Posterior cingulate gyrus (tissue), 11 donors: ENCODE measurements around the gene CCDC183.
"Not testable (repeated sequence)": the region's sequence is repeated elsewhere in the genome, so short reads cannot be mapped to it uniquely, and the experiment has no call there.

Experiments used
- DNase-seq, 10 donors: peaks; one replicate each; pipeline versions ENCODE4 v3.0.0 to v3.0.0-alpha.2; 2020 to 2021; ENCODE audit warnings: mixed read lengths in 3 of 10
- intact Hi-C: fragments of 100-400 bp; cut with DNase I; formaldehyde crosslinking; loops from one replicate; pipeline ENCODE4 v1.15.1; 2023

The CCDC183 gene

DNA sequence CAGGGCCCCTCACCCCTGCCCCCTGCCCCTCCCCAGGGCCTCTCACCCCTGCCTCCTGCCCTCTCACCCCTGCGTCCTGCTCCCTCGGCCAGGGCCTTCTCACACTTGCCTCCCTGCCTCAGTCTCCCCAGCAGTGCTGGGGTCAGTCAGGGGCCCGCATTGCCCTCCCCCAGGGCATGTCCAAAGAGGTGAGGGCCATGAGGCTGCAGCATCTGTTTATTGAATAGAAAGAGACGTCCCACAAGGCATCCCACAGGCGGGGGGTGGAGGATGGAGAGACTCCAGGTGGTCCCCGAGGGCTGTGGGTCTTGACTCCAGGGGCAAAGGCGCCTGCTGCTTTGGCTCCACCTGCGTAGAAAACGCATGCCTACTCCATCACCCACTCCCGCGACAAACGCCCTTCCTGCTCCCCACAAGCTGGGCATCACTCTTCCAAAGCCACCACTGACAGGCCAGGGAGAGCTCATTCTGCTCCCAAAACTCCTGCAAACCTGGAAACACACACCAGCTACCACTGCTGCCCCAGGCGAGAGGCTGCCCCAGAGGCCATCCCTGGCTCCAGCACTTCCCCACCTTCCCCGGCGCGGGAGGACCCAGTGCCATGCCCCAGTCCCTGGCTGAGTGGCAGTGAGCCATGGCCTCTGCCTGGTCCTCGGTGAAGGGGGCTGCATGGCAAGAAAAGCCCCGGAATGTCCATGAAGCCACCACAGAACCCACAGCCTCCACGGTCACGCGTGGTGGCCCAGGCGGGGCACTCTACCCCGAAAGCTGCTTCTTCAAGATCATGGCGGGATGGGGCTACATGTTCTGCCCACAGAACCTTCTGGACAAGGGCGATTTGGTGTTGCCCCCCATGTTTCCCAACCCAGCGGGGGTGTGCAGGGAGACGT is 36.5 kb upstream of the CCDC183 start:
- intact Hi-C loops, result no loop called here
- peak in 4 of 10 donors; percentile 6 to 72 (median 62) for DNase-seq

DNA sequence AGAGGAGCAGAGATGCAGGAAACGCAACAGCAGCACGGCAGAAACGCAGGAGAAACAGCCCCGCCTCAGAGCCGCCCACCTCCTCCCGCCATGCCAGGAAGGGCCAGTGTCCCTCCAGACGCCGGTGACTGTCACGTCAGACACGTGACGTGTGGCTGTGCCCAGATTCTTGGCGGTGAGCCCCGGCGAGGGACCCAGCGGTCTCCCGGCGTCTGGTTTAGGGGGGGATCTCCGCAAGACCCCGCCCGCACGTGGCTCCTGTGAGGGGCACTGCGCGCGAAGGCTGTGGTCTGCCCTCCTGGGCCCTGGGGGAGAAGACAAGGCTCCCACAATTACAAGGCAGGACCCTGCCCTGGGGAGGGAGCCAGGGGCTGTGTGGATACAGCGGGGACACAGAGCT is 35.7 kb upstream of the CCDC183 start:
- intact Hi-C loops, result no loop called here
- DNase-seq, result peak in 4 of 10 donors; percentile 11 to 87 (median 72)

DNA sequence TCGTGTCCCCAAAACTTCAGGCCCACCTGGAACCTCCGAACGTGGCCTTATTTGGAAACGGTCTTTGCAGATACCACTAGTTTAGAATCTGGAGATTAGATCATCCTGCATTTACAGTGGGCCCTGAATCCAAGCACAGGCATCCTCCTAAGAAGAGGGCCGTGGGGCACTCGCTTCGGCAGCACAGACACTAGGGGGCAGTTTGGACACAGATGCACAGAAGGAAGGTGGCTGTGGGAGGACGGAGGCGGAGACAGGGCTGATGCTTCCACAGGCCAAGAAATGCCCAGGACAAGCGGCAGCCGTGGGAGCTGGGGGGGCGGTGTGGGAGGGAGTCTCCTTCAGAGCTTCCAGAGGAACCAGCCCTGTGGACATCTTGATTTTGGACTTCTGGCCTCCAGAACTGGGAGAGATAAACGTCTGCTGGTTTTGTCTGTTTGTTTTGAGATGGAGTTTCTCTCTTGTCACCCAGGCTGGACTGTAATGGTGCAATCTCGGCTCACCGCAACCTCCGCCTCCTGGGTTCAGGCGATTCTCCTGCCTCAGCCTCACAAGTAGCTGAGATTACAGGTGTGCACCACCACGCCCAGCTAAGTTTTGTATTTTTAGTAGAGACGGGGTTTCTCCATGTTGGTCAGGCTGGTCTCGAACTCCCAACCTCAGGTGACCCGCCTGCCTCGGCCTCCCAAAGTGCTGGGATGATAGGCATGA is 35.1 kb upstream of the CCDC183 start:
- intact Hi-C loops, result not testable (repeated sequence)
- DNase-seq, result peak; percentile 44 to 95 (median 69)

DNA sequence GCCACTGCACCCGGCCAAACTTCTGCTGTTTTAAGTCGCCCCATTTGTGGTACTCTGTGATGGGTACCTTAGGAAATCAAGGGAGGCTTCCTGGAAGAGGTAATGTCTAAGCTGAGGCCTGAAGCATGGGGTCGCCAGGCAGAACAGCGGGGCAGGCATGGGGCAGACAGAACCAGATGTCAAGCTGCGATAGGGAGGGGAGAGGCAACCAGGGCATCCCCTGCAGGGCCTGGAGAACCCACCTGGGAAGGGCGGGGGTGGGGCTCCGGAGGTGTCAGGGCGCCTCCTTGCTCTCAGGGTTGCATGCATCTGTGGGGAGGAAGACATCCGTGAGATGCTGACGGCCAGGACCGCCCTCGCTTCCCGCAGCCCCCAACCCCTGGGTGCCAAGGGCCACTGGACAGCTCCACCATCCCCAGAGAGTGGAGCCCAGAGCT is 34.6 kb upstream of the CCDC183 start:
- DNase-seq, result peak in 4 of 10 donors; percentile 10 to 56 (median 38)
- intact Hi-C loops, result no loop called here

DNA sequence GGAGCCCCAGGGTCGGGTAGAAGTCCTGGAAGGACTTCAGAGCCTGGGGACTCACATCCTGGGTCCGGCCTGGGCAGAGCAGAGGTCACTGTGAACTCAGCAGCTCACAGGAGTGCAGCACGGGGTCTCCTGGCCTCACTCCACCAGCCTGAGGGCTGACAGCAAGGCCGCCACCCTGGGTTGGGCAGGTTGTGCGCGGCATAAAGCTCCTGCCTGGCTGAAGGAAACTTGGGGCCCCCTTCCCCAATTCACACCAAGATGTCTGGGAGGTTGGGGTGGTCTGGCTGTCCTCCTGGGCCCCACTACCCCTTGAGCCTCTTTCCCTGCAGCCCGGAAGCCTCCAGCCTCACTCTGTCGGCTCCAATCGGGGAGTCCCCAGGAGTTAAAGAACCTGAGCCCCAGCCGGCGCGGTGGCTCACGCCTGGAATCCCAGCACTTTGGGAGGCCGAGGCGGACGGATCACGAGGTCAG is 33.9 kb upstream of the CCDC183 start:
- peak in 4 of 10 donors; percentile 5 to 76 (median 52) for DNase-seq

DNA sequence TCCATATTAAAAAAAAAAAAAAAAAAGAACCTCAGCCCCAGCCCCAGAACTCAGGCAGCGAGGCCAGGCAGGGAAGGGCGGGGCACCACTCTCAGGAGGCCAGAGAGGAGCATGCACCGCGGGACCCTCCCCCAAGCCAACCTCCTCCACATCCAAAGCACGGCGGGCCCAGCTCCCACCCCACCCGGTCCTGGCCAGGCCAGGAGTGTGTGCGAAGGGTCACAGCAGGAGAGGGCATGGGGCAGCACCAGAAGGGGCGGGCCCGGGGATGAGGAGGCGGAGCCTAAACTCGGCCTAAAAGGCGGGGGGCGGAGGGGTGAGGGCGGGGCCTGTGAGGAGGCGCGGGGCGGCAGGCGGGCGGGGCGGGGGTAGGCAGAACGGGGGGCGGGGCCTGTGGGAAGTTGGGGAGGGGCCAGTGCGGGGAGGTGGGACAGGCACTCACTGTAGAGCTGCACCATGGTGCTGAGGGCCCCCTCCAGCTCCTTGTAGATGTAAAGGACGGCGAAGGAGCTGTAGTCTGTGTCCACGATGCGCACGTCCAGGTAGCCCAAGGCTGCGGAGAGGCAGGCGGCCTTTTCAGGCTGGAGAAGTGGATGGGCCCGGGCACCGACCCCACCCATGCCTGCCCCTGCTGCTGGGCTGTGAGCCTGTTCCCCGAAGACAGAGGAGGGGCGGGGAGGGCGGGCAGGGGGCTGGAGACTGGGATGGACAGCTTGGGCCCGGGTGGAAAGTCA is 33.1 kb upstream of the CCDC183 start:
- DNase-seq, result peak in 4 of 10 donors; percentile 2 to 75 (median 60)
- intact Hi-C loops, result no loop called here

More for the DNA sequence above, 33.9 kb upstream of the CCDC183 start:
- intact Hi-C loops, result no loop called here

DNA sequence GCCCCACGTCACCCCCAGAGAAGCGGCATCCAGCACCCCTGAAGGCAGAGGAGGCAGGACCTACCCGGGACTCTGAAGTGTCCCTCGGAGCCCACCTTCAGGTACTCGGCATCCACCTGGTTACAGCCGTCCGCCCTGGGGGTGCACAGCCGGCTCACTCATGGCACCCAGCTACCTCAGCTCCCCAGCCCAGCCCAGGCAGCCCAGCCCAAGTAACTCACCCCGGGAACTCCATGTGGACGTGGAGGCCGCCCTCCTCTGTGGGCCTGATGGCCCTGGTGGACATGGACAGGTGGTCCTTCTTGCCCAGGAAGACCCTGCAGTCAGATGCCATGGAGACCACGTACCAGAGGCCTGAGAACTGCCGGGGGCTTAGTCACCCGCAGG is 32.5 kb upstream of the CCDC183 start:
- intact Hi-C loops, result no loop called here
- peak in 3 of 10 donors; percentile 50 to 73 (median 61) for DNase-seq

DNA sequence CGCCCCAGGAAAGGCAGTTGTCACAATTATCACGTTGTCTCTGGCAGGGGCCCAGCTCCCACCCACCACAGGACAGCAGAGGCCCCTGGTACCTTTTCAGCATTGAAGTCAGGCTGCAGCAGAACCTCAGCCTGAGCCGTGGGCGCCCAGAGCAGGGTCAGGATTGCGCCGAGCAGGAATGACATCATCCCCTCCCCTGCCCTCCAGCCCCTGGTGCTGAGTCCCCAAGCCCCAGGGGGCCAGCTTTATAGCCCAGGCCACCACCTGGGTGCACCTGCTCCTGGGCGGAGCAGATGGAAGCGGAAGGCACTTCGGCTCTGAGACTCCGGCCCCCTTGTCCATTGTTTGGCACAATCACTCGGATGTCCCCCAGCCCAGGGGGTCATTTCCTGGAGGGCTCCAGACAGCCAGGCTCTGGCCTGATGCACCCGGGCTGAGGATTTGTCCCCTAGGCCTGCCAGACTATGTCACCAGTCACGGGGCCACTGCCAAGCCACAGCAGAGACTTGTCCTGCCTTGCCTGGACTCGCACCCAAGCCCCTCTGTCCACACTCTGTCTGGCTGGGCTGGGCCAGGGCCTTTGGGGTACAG is 31.7 kb upstream of the CCDC183 start, which contains the start of gene LCN15:
LCN15 (minus strand) TSS at position 218 of the 591 bp plus-strand sequence; CDS start at position 188, 30 bp downstream.
- intact Hi-C loops, result no loop called here
- DNase-seq, result peak in 3 of 10 donors; percentile 39 to 69 (median 67)

DNA sequence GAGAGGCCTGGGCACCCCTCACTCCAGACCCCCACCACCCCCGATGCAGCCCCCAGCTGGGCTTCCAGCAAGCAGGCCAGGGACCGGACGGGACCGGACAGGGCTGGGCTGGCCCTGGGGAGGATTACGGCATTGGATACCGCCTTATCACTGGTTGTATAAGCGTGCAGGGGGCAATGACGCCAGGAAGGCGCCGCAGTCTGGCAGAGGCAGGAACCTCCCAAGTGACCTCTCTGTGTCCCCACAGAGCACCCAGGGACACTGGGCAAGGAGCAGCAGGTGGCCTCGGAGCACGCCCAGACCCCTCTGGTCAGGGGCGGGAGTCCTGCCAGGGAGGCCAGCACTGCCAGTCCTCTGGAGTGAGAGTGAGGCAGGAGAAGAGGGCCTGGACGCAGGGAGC is 31.1 kb upstream of the CCDC183 start:
- intact Hi-C loops, result no loop called here
- DNase-seq, result peak in 2 of 10 donors; percentile 58 to 73

DNA sequence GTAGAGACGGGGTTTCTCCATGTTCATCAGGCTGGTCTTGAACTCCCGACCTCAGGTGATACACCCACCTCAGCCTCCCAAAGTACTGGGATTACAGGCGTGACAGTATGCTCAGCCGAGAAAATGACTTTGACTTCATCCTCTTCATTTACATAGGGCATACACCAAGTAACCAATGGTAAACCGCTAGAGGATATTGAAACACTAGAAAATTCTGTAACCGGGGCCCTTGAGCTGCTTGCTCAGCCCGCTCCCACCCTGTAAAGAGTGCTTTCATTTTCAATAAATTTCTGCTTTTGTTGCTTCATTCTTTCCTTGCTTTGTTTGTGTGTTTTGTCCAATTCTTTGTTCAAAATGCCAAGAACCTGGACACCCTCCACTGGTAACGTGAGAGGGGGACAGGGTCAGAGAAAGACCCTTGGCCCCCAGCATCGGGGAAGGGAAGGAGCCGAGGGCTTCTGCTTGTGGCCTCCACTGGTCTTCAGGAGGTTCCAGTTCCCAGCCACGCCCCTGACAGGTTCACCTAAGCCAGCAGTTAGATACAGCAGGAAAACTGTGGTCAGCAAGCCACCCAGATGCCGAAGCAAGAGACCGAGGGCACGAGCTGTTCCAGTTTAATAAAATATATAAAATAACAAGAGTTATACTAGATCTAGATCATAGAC is 30.3 kb upstream of the CCDC183 start:
- peak in 3 of 10 donors; percentile 24 to 56 (median 52) for DNase-seq
- intact Hi-C loops, result not testable (repeated sequence)

DNA sequence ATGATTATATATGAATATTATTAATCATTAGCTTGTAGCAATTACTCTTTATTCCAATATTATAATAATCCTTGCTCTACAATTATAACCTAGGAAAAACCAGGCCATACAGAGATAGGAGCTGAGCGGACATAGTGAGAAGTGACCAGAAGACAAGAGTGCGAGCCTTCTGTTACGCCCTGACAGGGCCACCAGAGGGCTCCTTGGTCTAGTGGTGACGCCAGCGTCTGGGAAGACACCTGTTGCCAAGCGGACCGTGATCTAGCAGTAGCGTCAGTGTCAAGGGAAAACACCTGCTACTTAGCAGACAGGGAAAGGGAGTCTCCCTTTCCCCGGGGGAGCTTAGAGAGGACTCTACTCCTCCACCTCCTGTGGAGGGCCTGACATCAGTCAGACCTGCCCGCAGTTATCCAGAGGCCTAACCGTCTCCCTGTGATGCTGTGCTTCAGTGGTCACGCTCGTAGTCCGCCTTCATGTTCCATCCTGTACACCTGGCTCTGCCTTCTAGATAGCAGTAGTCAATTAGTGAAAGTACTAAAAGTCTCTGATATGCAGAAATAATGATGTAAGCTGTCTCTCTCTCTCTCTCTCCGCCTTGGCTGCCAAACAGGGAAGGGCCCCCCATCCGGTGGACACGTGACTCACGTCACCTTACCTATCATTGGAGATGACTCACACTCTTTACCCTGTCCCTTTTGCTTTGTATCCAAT is 29.6 kb upstream of the CCDC183 start:
- intact Hi-C loops, result not testable (repeated sequence)
- DNase-seq, result peak in 8 of 10 donors; percentile 58 to 94 (median 66)

DNA sequence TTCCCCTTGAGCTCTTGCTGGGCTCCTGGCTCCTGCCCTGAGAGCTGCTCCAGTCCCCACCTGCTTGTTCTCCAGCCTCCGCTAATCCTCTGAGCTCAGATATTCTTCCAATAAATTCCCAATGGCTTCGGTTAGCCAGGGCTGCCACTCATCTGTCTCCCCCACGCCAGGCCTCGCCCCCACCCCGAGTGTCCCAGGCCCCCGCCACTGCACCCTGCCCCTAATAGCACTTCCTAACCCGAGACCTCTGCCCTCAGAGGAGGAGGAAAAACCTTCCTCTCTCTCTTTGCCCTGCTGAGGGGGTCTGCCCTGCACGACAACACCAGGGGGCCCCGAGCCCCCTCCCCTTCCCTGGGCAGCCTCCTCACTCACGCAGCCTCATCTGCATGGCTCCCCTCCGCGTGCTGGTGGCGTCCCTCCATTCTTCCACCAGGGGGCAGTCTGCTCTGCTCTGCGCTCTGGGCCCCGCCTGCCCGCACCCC is 26.4 kb upstream of the CCDC183 start:
- peak in 6 of 10 donors; percentile 47 to 89 (median 68) for DNase-seq
- intact Hi-C loops, result no loop called here

DNA sequence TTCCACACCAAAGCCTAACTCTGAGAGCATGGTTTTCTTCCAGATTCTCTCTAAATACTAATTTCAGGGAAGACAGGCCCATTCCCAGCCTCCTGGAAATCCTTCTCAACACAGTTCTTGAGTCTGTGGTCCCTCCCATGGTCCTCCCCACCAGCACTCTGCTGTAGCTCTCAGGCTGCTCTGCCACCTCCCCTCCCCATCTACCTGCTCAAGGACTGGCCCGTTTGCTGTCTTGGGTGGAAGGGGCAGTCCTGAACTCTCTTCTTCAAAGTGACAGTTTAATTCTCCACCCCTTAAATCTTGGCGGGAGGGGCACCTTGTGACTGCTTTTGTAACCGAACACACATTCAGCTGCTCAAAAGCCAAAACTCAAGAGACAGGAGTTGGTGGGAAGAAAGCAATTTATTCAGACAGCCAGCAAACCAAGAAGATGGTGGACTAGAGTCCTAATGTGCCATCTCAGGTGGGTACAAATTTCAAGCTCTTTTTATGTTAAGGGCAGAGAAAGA is 24.2 kb upstream of the CCDC183 start:
- intact Hi-C loops, result no loop called here

DNA sequence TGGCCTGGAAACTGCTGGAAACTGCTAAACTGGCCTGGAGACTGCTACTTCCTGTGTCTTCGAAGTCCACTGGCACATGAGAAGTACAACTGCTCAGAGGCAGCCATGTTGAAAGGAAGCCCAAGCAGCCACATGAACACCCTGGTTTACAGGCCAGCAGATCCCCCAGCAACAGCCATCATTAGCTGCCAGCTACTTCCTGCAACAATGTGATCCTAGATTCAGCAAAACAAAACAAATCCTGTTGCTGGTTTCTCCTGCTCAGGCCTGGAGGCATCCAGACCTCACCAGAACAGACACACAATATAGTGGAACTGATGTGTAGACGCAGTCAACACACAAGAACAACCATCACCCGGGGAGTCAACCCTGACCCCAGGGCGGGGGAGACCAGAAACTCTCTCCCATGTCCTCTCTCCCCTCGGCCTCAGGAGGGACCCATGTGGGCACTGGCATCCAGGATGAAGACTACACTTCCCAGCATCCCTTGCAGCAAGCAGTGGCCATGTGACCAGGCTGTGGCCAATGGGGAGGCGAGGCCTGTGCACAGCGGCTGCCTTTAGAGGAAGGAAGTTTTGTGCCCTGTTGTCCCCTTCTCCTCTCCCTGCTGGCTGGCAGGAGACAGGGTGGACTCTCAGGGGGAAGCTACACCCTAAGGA is 22.6 kb upstream of the CCDC183 start:
- DNase-seq, result peak in 5 of 10 donors; percentile 56 to 89 (median 78)
- intact Hi-C loops, result no loop called here

More for the DNA sequence above, 24.2 kb upstream of the CCDC183 start:
- DNase-seq, result peak in 3 of 10 donors; percentile 10 to 44 (median 15)

DNA sequence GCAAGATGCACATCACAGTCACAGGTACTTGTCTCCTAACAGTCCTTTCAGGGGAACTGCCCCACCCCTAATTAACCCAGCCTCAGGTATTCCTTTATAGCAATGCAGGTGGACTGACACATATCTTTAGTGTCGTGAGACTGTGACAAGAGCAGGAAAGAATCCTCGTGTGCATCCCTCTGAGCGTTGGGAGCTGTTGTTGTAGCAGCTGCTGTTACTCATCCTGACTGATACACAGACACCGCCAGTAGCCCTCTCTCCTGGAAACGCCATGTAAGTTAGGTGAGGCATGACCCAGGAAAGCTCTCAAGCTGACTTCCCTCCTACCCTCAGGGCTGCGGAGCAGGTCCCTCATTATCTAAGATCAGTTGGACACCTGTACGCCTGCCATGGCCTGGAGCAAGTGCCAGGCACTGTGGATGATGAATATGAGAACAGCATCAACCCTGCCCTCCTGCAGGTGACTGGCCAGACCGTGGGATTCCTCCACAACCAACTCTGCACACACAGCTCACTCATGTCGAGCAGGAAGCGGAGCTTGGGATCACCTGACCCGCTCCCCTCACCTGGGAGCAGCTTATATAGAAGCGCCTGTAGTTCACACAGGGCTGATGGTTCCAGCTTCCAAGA is 21.6 kb upstream of the CCDC183 start:
- intact Hi-C loops, result no loop called here
- peak in 3 of 10 donors; percentile 27 to 64 (median 33) for DNase-seq

DNA sequence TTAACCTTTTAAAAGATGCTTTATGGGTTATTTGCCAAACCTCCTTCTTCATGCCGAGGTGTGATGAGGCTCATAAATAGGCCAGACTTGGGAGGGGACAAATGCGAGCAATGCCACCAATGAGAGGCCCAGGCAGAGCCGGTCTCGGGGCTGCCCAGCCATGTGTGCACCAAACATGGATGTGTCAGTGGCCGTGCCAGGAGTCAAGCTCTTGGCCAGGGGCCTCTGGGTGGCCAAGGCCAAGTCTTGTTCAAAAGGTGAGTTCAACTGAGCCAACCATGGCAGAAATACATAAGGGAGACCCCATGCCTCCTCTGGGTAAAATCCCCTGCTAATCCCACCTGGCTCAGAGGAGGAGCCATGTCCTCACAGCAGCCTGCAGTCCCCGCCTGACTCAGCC is 20.9 kb upstream of the CCDC183 start:
- DNase-seq, result peak in 2 of 10 donors; percentile 50 to 66
- intact Hi-C loops, result no loop called here

DNA sequence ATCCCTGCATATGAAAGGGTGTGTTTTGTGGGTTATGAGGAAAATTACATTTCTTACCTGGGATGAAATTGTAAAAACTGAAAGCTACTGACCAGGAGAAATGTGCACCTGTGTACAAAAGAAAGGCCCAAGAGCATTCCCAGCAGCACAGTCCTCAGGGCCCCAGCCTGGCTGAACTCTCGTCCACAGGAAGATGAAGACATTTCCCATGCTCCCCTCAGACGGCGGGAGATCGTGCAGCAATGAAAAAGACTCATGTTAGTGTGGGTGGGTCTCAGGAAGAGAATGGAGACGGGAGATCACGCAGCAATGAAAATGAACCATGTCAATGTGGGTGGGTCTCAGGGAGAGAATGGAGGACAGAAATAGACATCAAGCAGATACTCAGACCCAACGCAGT is 19.2 kb upstream of the CCDC183 start:
- DNase-seq, result peak in 3 of 10 donors; percentile 17 to 53 (median 48)
- intact Hi-C loops, result no loop called here
